ENCODE measurements around the gene ABCA13. TPM values are rescaled to one million over a fixed set of nuclear protein-coding genes. Genes with fewer than 3 reads are reported as not detected.
A peak's percentile ranks its signal among the peaks of the same experiment; 100 is the strongest.

ABCA13 gene
- total RNA-seq, 6 experiments from 2014 or later, result 0.43 to 2.6 (median 0.84) TPM

GRCh38 chr7:48237354-48237753 lies 66.1 kb downstream of the ABCA13 start:
- Histone ChIP-seq H3K4me3 (no peak overlapping the region), H3K4me1 (no peaks in the 10 kb centered on the region), H3K27ac (no peak overlapping the region), H3K27me3 (no peaks in the 10 kb centered on the region), H3K36me3 (no peaks in the 10 kb centered on the region), H3K9me3 (no peaks in the 10 kb centered on the region)
- intact Hi-C loops (cut with DNase I), result no loop called here
- DNase-seq, result no peak
- no peak for ATAC-seq
- TF ChIP-seq POLR2A (IDR thresholded peaks at IDR 0.05) (no peak), CTCF (IDR thresholded peaks at IDR 0.05) (no peak)

- DNase-seq (no peak), ATAC-seq (no peak)
- no peak for TF ChIP-seq CTCF (IDR thresholded peaks at IDR 0.05)
- TF ChIP-seq POLR2A (IDR thresholded peaks at IDR 0.05), result no peak
- WGBS (ENCODE audit: insufficient coverage, low coverage, low lambda C conversion rate, missing lambda C conversion rate), result 15% methylated on average over 3 of the region's 8 CpGs
- Histone ChIP-seq H3K27me3 (no peaks in the 10 kb centered on the region), H3K36me3 (no peaks in the 10 kb centered on the region), H3K9me3 (no peaks in the 10 kb centered on the region), H3K4me3 (no peak overlapping the region), H3K27ac (no peak overlapping the region), H3K4me1 (no peaks in the 10 kb centered on the region)
- intact Hi-C loops (cut with DNase I), result no loop called here
These were observed 71.6 kb downstream of the ABCA13 start for GRCh38 chr7:48242846-48243245.

- no peak for DNase-seq
- Histone ChIP-seq H3K27me3 (no peaks in the 10 kb centered on the region), H3K4me1 (no peaks in the 10 kb centered on the region), H3K9me3 (no peaks in the 10 kb centered on the region), H3K27ac (no peak overlapping the region), H3K4me3 (no peak overlapping the region), H3K36me3 (no peaks in the 10 kb centered on the region)
- TF ChIP-seq CTCF (IDR thresholded peaks at IDR 0.05) (no peak), POLR2A (IDR thresholded peaks at IDR 0.05) (no peak)
- intact Hi-C loops (cut with DNase I), result no loop called here
- WGBS (ENCODE audit: insufficient coverage, low coverage, low lambda C conversion rate, missing lambda C conversion rate), result 34% methylated on average over 5 of the region's 5 CpGs
- ATAC-seq, result peak in 2 of 4 donors; percentile 45 to 57
These were observed 73.6 kb downstream of the ABCA13 start for GRCh38 chr7:48244864-48245271.

GRCh38 chr7:48245751-48246472 lies 74.7 kb downstream of the ABCA13 start:
- DNase-seq, result no peak
- no peak overlapping the region for H3K27ac ChIP-seq
- WGBS (ENCODE audit: insufficient coverage, low coverage, low lambda C conversion rate, missing lambda C conversion rate), result 45% methylated on average over 9 of the region's 9 CpGs

More at GRCh38 chr7:48245751-48246472, 74.7 kb downstream of the ABCA13 start:
- Histone ChIP-seq H3K9me3 (no peaks in the 10 kb centered on the region), H3K36me3 (no peaks in the 10 kb centered on the region), H3K4me3 (no peak overlapping the region), H3K4me1 (no peaks in the 10 kb centered on the region), H3K27me3 (no peaks in the 10 kb centered on the region)
- TF ChIP-seq POLR2A (IDR thresholded peaks at IDR 0.05) (no peak), CTCF (IDR thresholded peaks at IDR 0.05) (no peak)
- ATAC-seq, result peak in 2 of 4 donors; percentile 21 to 28
- intact Hi-C loops (cut with DNase I), result no loop called here

Measured in right lobe of liver (tissue), 6 donors.